Suprapubic skin (tissue), 4 donors: ENCODE data around the gene GLRX3.

Experiments
- EP300 ChIP-seq: sonication (generic); formaldehyde crosslinking; IDR thresholded peaks from one replicate; pipeline ENCODE4 v1.6.1; 2017; ENCODE audit warnings: antibody characterized with exemption
- POLR2A ChIP-seq, 2 donors: fragments of 450-650 bp; IDR thresholded peaks; one replicate each; pipeline ENCODE4 v1.6.1; 2017; ENCODE audit warnings: antibody characterized with exemption in 2 of 2, mild to moderate bottlenecking in 2 of 2, moderate library complexity in 2 of 2
- POLR2AphosphoS5 ChIP-seq, 3 donors: sonication (generic); formaldehyde crosslinking; IDR thresholded peaks; one replicate each; pipeline ENCODE4 v1.6.1; 2017; ENCODE audit warnings: antibody characterized with exemption in 3 of 3
- TF ChIP-seq, protein P1 (sequence below), 2 donors: fragments of 200-600 bp in 1 of 2; fragments of 450-650 bp in 1 of 2; sonication (generic) in 1 of 2; IDR thresholded peaks; one replicate each; pipeline ENCODE4 v1.5.1; 2016 to 2019; ENCODE audit warnings: antibody characterized with exemption in 2 of 2, mild to moderate bottlenecking in 1 of 2, moderate library complexity in 1 of 2

DNA sequence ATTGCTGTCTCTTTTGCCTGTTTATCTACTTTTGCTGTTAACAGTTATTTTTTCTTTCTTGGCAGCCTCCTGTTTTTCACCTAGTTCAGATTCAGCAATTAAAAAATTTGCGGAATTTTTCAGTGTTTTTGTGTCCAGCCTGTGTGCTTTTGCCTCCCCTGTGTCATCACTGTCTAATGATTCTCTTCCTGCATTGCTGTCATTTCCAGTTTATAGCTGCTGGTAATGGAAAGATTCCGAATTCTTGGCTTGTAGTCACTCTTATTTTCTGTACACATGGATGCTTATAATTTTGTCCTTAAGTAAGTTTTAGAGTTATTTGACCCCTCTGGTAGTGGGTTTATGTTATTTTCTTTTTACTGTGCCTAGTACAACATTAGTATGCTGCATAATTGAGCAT is 25.1 kb downstream of the GLRX3 start:
- TF ChIP-seq EP300 (no peak), POLR2AphosphoS5 (IDR thresholded peaks at IDR 0.05) (no peak), POLR2A (IDR thresholded peaks at IDR 0.05) (no peak)
- TF ChIP-seq, protein P1, sequence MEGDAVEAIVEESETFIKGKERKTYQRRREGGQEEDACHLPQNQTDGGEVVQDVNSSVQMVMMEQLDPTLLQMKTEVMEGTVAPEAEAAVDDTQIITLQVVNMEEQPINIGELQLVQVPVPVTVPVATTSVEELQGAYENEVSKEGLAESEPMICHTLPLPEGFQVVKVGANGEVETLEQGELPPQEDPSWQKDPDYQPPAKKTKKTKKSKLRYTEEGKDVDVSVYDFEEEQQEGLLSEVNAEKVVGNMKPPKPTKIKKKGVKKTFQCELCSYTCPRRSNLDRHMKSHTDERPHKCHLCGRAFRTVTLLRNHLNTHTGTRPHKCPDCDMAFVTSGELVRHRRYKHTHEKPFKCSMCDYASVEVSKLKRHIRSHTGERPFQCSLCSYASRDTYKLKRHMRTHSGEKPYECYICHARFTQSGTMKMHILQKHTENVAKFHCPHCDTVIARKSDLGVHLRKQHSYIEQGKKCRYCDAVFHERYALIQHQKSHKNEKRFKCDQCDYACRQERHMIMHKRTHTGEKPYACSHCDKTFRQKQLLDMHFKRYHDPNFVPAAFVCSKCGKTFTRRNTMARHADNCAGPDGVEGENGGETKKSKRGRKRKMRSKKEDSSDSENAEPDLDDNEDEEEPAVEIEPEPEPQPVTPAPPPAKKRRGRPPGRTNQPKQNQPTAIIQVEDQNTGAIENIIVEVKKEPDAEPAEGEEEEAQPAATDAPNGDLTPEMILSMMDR (IDR thresholded peaks at IDR 0.05), result no peak
